OCI-LY1 (cell line): ENCODE results near the gene FDXACB1.

ENCODE experiments used
- CTCF ChIP-seq: fragments of 200-600 bp; sonication (generic), shearing (Covaris generic); IDR thresholded peaks from 2 replicates; pipeline ENCODE4 v1.5.1; 2017; ENCODE audit warnings: mild to moderate bottlenecking, antibody characterized with exemption, low read length, moderate library complexity, mixed read lengths
- EZH2 ChIP-seq: fragments of 200-600 bp; sonication (generic), shearing (Covaris generic); IDR thresholded peaks from 2 replicates; pipeline ENCODE4 v1.8.0; 2017; ENCODE audit warnings: borderline replicate concordance, mixed run types, mild to moderate bottlenecking, antibody characterized with exemption, low read length, moderate library complexity, mixed read lengths

GRCh38 chr11:111851067-111851466 is 27.9 kb downstream of the FDXACB1 start:
- TF ChIP-seq EZH2 (no peak), CTCF (no peak)
